Spinal cord (tissue), 10 donors: Measurements from ENCODE around the gene SEMA5A. TPM values are rescaled to one million over a fixed set of nuclear protein-coding genes. Genes with fewer than 3 reads are reported as not detected.
A peak's percentile ranks its signal among the peaks of the same experiment; 100 is the strongest.

Experiments used
- DNase-seq, 6 donors: peaks; one replicate each; pipeline versions ENCODE4 v3.0.0 to v3.0.0-alpha.2; 2013 to 2015; ENCODE audit warnings: low spot score in 6 of 6, low read depth in 4 of 6
- H3K27ac ChIP-seq: one replicate; pipeline ENCODE4 v1.5.1; 2013; ENCODE audit warnings: low read depth, low read length, control low read depth
- H3K27me3 ChIP-seq: one replicate; pipeline ENCODE4 v1.6.1; 2013; ENCODE audit warnings: low read length; ENCODE audit not compliant: control insufficient read depth, insufficient read depth
- H3K36me3 ChIP-seq: one replicate; pipeline ENCODE4 v1.6.1; 2013; ENCODE audit warnings: low read length; ENCODE audit not compliant: control insufficient read depth, insufficient read depth
- H3K4me1 ChIP-seq: one replicate; pipeline ENCODE4 v1.6.1; 2013; ENCODE audit warnings: low read length; ENCODE audit not compliant: control insufficient read depth, insufficient read depth
- H3K4me3 ChIP-seq: one replicate; pipeline ENCODE4 v1.5.1; 2013; ENCODE audit warnings: low read depth, low read length, control low read depth
- H3K9me3 ChIP-seq: one replicate; pipeline ENCODE4 v1.6.1; 2013; ENCODE audit warnings: low read length; ENCODE audit not compliant: control insufficient read depth, insufficient read depth
- WGBS: methylation state at CpG from one replicate; pipeline ENCODE4 v1.1.5; 2013; ENCODE audit warnings: missing lambda C conversion rate; ENCODE audit not compliant: insufficient coverage; 5-methylcytosine and 5-hydroxymethylcytosine counted together
- polyA plus RNA-seq, 2 donors: library from polyadenylated mRNA; unstranded; fragments of 120-200 nt; gene quantifications; one replicate each; pipeline ENCODE4 v1.2.1, GENCODE V29; 2013; ENCODE audit not compliant: insufficient read length in 2 of 2
- total RNA-seq, 2 donors: library from RNA; depleted of rRNA in 1 of 2; stranded (reverse); fragments of 120-200 nt in 1 of 2; fragments of >200 nt in 1 of 2; gene quantifications; one replicate each; pipeline versions ENCODE4 v1.2.3 to v1.2.4, GENCODE V29; 2013 to 2014
- donor health status: healthy.

Gene SEMA5A
- total and polyA plus RNA-seq, 4 donors, result 35.2 to 70.7 (median 59.3) TPM

GRCh38 chr5:9125852-9126251 is 420.0 kb downstream of the SEMA5A start:
- H3K4me3 ChIP-seq, result no peak overlapping the region
- H3K9me3 ChIP-seq, result no peaks in the 10 kb centered on the region
- no peak for DNase-seq
- no peaks in the 10 kb centered on the region for H3K4me1 ChIP-seq
- H3K27me3 ChIP-seq, result no peaks in the 10 kb centered on the region
- H3K27ac ChIP-seq, result no peak overlapping the region
- WGBS, result 67% methylated on average over 1 of the region's 3 CpGs
- peaks cover 4% of the 10 kb centered on the region for H3K36me3 ChIP-seq

DNA sequence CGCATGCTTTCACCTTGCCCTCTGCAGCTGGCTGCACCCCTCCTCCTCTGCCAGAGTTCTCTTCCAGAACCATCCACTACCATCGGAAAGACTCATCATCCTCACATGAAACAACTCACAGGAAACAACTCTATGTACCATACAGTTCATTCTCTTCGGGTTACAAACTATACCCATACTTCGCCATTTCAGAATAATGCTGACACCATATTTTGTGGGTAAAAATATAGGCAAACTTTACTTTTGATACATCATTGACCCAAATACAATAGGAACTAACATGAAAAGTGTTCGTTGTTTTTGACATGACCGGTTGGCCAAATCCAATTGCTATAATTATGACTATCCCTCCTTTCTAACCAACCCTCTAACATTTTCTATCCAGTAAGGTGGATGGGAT is 421.0 kb downstream of the SEMA5A start:
- DNase-seq, result no peak
- no peak overlapping the region for H3K4me3 ChIP-seq
- no peaks in the 10 kb centered on the region for H3K4me1 ChIP-seq
- no peak overlapping the region for H3K27ac ChIP-seq
- WGBS, result 100% methylated on average over 1 of the region's 6 CpGs
- no peaks in the 10 kb centered on the region for H3K27me3 ChIP-seq
- H3K9me3 ChIP-seq, result no peaks in the 10 kb centered on the region
- H3K36me3 ChIP-seq, result peaks cover 4% of the 10 kb centered on the region

GRCh38 chr5:9124071-9124470 is 421.8 kb downstream of the SEMA5A start:
- Histone ChIP-seq H3K27me3 (no peaks in the 10 kb centered on the region), H3K27ac (no peak overlapping the region), H3K9me3 (no peaks in the 10 kb centered on the region), H3K4me3 (no peak overlapping the region), H3K4me1 (no peaks in the 10 kb centered on the region), H3K36me3 (peaks cover 4% of the 10 kb centered on the region)
- WGBS, result 67% methylated on average over 3 of the region's 3 CpGs
- DNase-seq, result no peak

DNA sequence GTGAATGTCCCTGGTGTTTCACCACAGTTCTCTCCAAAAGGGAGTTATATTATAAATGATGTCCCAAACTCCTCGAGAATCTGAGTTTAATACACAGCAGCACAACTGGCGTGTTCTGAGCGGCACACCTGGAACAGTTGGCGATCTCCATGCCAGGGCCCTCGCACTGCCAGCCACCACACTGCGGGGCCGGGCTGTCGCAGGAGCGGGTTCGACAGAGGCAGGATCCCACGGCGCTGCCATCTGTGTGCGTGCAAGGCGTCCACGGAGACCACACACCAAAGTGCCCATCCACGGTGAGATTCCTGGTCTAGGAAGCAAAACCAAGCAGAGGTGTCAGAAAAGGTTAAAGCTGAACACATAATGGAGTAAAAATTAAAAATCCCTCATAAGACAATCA is 423.3 kb downstream of the SEMA5A start:
- H3K4me1 ChIP-seq, result no peaks in the 10 kb centered on the region
- H3K27me3 ChIP-seq, result no peaks in the 10 kb centered on the region
- H3K9me3 ChIP-seq, result no peaks in the 10 kb centered on the region
- no peak for DNase-seq
- no peak overlapping the region for H3K27ac ChIP-seq
- WGBS, result 93% methylated on average over 10 of the region's 16 CpGs
- H3K4me3 ChIP-seq, result no peak overlapping the region
- H3K36me3 ChIP-seq, result peaks cover 8% of the 10 kb centered on the region

- Histone ChIP-seq H3K4me1 (no peaks in the 10 kb centered on the region), H3K9me3 (no peaks in the 10 kb centered on the region), H3K4me3 (no peak overlapping the region), H3K36me3 (peaks cover 8% of the 10 kb centered on the region), H3K27ac (no peak overlapping the region), H3K27me3 (no peaks in the 10 kb centered on the region)
- no CpG with 5 or more reads among the region's 1 CpG for WGBS
- no peak for DNase-seq
Measured at GRCh38 chr5:9121597-9121996, 424.3 kb downstream of the SEMA5A start.

DNA sequence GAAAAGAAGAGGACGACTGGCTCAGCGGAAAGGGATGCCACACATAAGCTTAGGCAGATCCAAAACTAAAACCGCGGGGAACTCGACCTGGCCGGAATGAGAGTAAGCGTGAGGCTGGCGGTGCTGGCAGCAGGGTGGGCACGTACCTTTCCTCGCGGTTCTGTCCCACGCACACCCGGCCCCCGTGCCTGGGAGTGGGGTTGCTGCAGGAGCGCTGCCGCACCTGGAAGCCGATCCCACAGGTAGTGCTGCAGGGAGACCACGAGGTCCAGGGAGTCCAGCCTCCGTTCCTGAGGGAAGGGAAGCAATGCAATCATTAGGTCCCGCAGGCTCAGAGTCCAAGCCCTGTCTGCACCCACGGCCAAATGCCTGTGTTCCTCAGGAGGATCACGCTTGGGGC is 427.0 kb downstream of the SEMA5A start:
- no peaks in the 10 kb centered on the region for H3K27me3 ChIP-seq
- H3K27ac ChIP-seq, result no peak overlapping the region
- DNase-seq, result no peak
- WGBS, result 93% methylated on average over 22 of the region's 22 CpGs
- no peaks in the 10 kb centered on the region for H3K4me1 ChIP-seq
- H3K9me3 ChIP-seq, result peaks cover 2% of the 10 kb centered on the region
- no peak overlapping the region for H3K4me3 ChIP-seq
- H3K36me3 ChIP-seq, result peaks cover 8% of the 10 kb centered on the region

DNA sequence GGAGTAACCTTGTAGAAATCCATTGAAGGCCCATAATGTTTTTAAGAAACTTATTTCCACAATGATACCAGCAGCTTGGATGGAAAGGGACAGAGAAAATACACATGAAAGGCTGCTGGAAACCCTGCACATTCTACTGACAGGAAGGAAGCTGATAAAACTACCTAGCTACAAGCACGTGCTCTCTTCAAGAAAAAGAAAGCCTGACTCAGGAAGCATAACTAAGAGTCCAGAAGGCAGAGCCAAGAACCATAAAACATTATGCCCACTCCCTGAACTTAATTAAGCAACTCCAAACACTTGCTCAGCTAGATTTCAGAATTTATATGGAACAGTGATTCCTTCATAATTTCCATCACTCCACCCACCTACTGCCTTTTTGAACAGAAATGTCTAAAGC is 430.8 kb downstream of the SEMA5A start:
- Histone ChIP-seq H3K36me3 (peaks cover 4% of the 10 kb centered on the region), H3K27me3 (no peaks in the 10 kb centered on the region), H3K27ac (no peak overlapping the region), H3K4me1 (no peaks in the 10 kb centered on the region), H3K9me3 (peaks cover 2% of the 10 kb centered on the region), H3K4me3 (no peak overlapping the region)
- no peak for DNase-seq
- WGBS, result 44% methylated on average over 1 of the region's 1 CpG

GRCh38 chr5:9112520-9113291 is 433.2 kb downstream of the SEMA5A start:
- Histone ChIP-seq H3K4me1 (no peaks in the 10 kb centered on the region), H3K36me3 (no peaks in the 10 kb centered on the region), H3K9me3 (peaks cover 2% of the 10 kb centered on the region), H3K27me3 (no peaks in the 10 kb centered on the region), H3K27ac (no peak overlapping the region), H3K4me3 (no peak overlapping the region)
- WGBS, result no CpG with 5 or more reads among the region's 4 CpGs
- DNase-seq, result no peak

GRCh38 chr5:9108162-9108561 is 437.7 kb downstream of the SEMA5A start:
- H3K9me3 ChIP-seq, result no peaks in the 10 kb centered on the region
- H3K36me3 ChIP-seq, result no peaks in the 10 kb centered on the region
- no peaks in the 10 kb centered on the region for H3K27me3 ChIP-seq
- H3K4me3 ChIP-seq, result no peak overlapping the region
- 29% methylated on average over 2 of the region's 6 CpGs for WGBS
- H3K27ac ChIP-seq, result no peak overlapping the region
- no peaks in the 10 kb centered on the region for H3K4me1 ChIP-seq
- DNase-seq, result peak in 1 of 6 donors; percentile 69

GRCh38 chr5:9105851-9106250 is 440.0 kb downstream of the SEMA5A start:
- Histone ChIP-seq H3K27me3 (no peaks in the 10 kb centered on the region), H3K27ac (no peak overlapping the region), H3K4me3 (no peak overlapping the region), H3K36me3 (no peaks in the 10 kb centered on the region), H3K9me3 (no peaks in the 10 kb centered on the region), H3K4me1 (no peaks in the 10 kb centered on the region)
- DNase-seq, result no peak
- WGBS, result no CpG with 5 or more reads among the region's 3 CpGs
